ENCODE results near the gene TMEM255B.
"Not testable (repeated sequence)": the region's sequence is repeated elsewhere in the genome, so short reads cannot be mapped to it uniquely, and the experiment has no call there.

The TMEM255B gene

GRCh38 chr13:113749967-113750366, 9.1 kb upstream of the TMEM255B start:
- DNase-seq (ENCODE audit: low read depth): no peak
- TF ChIP-seq CTCF (IDR thresholded peaks at IDR 0.05; ENCODE audit: low read depth, low read length, missing control alignments): no peak
- H3K4me3 ChIP-seq (ENCODE audit: low read depth, low read length): no peak overlapping the region
- in situ Hi-C loops (cut with HindIII; ENCODE audit: low sequenced_read_pairs): no loop called here

GRCh38 chr13:113750554-113751399, 8.2 kb upstream of the TMEM255B start:
- TF ChIP-seq CTCF (IDR thresholded peaks at IDR 0.05; ENCODE audit: low read depth, low read length, missing control alignments): no peak
- in situ Hi-C loops (cut with HindIII; ENCODE audit: low sequenced_read_pairs): no loop called here
- DNase-seq (ENCODE audit: low read depth): no peak

GRCh38 chr13:113751491-113751890, 7.5 kb upstream of the TMEM255B start:
- in situ Hi-C loops (cut with HindIII; ENCODE audit: low sequenced_read_pairs): no loop called here
- DNase-seq (ENCODE audit: low read depth): no peak
- H3K4me3 ChIP-seq (ENCODE audit: low read depth, low read length): no peak overlapping the region
- no peak for TF ChIP-seq CTCF (IDR thresholded peaks at IDR 0.05; ENCODE audit: low read depth, low read length, missing control alignments)

More at GRCh38 chr13:113750554-113751399, 8.2 kb upstream of the TMEM255B start:
- H3K4me3 ChIP-seq (ENCODE audit: low read depth, low read length): no peak overlapping the region

- H3K4me3 ChIP-seq (ENCODE audit: low read depth, low read length); DNase-seq (ENCODE audit: low read depth); in situ Hi-C loops (cut with HindIII; ENCODE audit: low sequenced_read_pairs): not testable (repeated sequence)
These were observed 6.6 kb upstream of the TMEM255B start for GRCh38 chr13:113752211-113752986.

GRCh38 chr13:113753171-113753570, 5.9 kb upstream of the TMEM255B start:
- TF ChIP-seq CTCF (IDR thresholded peaks at IDR 0.05; ENCODE audit: low read depth, low read length, missing control alignments): no peak
- DNase-seq (ENCODE audit: low read depth): no peak
- in situ Hi-C loops (cut with HindIII; ENCODE audit: low sequenced_read_pairs): no loop called here
- H3K4me3 ChIP-seq (ENCODE audit: low read depth, low read length): no peak overlapping the region

GRCh38 chr13:113754242-113754641, 4.8 kb upstream of the TMEM255B start:
- TF ChIP-seq CTCF (IDR thresholded peaks at IDR 0.05; ENCODE audit: low read depth, low read length, missing control alignments): no peak
- no peak for DNase-seq (ENCODE audit: low read depth)
- H3K4me3 ChIP-seq (ENCODE audit: low read depth, low read length): no peak overlapping the region
- in situ Hi-C loops (cut with HindIII; ENCODE audit: low sequenced_read_pairs): no loop called here

- DNase-seq (ENCODE audit: low read depth): no peak
- no peak overlapping the region for H3K4me3 ChIP-seq (ENCODE audit: low read depth, low read length)
- no peak for TF ChIP-seq CTCF (IDR thresholded peaks at IDR 0.05; ENCODE audit: low read depth, low read length, missing control alignments)
- in situ Hi-C loops (cut with HindIII; ENCODE audit: low sequenced_read_pairs): no loop called here
These were observed 4.3 kb upstream of the TMEM255B start for GRCh38 chr13:113754691-113755090.
